ENCODE data around the gene DRD3.

DRD3 gene

DNA sequence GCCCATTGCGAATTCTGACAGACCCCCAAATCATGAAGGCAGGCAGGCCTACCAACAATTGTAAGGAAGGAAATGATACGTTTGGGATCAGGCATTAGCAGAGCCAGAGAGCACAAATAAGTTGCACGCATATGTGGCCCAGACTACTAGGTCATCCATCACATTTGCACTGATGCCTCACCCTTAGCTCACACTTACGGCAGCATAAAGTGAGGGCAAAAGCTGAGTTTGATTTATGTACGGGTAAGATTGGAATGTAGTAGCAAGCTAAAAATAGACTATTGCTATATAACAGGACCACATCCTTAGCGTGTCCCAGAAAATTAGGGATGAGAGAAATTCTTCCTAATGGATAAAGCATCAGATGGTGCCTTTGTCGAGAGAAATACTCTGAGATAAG, 63.7 kb downstream of the DRD3 start:
- ChIA-PET POLR2A (no interaction called here), CTCF (no interaction called here)
- H3K36me3 ChIP-seq (ENCODE audit: control insufficient read depth in 2 of 2, insufficient read depth in 1 of 2, low read length in 2 of 2), result no peaks in the 10 kb centered on the region
- no peaks in the 10 kb centered on the region for H3K9me3 ChIP-seq (ENCODE audit: control insufficient read depth, insufficient read depth, low read depth, low read length)
- no peaks in the 10 kb centered on the region for H3K4me1 ChIP-seq (ENCODE audit: control insufficient read depth, insufficient read depth, low read length)
- H3K4me3 ChIP-seq (ENCODE audit: low read depth, low read length), result no peak overlapping the region
- TF ChIP-seq ZNF341 (tag by site-specific recombination; IDR thresholded peaks at IDR 0.05; ENCODE audit: low read depth), result no peak
- no peak for TF ChIP-seq ZNF747 (tag by site-specific recombination; IDR thresholded peaks at IDR 0.05)
- no peak for TF ChIP-seq REPIN1 (tag by site-specific recombination; IDR thresholded peaks at IDR 0.05; ENCODE audit: low read depth)
- TF ChIP-seq ZFHX2 (tag by site-specific recombination; conservative IDR thresholded peaks at IDR 0.05), result no peak
- no peak for TF ChIP-seq ZFP3 (tag by site-specific recombination; IDR thresholded peaks at IDR 0.05; ENCODE audit: low read depth)
- TF ChIP-seq ZNF701 (tag by site-specific recombination; IDR thresholded peaks at IDR 0.05), result no peak
- TF ChIP-seq, protein P1, sequence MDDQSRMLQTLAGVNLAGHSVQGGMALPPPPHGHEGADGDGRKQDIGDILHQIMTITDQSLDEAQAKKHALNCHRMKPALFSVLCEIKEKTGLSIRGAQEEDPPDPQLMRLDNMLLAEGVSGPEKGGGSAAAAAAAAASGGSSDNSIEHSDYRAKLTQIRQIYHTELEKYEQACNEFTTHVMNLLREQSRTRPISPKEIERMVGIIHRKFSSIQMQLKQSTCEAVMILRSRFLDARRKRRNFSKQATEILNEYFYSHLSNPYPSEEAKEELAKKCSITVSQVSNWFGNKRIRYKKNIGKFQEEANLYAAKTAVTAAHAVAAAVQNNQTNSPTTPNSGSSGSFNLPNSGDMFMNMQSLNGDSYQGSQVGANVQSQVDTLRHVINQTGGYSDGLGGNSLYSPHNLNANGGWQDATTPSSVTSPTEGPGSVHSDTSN (CRISPR knock-in tag; IDR thresholded peaks at IDR 0.05), result no peak
- TF ChIP-seq, protein P2, sequence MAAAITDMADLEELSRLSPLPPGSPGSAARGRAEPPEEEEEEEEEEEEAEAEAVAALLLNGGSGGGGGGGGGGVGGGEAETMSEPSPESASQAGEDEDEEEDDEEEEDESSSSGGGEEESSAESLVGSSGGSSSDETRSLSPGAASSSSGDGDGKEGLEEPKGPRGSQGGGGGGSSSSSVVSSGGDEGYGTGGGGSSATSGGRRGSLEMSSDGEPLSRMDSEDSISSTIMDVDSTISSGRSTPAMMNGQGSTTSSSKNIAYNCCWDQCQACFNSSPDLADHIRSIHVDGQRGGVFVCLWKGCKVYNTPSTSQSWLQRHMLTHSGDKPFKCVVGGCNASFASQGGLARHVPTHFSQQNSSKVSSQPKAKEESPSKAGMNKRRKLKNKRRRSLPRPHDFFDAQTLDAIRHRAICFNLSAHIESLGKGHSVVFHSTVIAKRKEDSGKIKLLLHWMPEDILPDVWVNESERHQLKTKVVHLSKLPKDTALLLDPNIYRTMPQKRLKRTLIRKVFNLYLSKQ (tag by site-specific recombination; IDR thresholded peaks at IDR 0.05; ENCODE audit: borderline replicate concordance), result no peak
- H3K27ac ChIP-seq (ENCODE audit: extremely low read depth, low read depth, low read length), result no peak overlapping the region

DNA sequence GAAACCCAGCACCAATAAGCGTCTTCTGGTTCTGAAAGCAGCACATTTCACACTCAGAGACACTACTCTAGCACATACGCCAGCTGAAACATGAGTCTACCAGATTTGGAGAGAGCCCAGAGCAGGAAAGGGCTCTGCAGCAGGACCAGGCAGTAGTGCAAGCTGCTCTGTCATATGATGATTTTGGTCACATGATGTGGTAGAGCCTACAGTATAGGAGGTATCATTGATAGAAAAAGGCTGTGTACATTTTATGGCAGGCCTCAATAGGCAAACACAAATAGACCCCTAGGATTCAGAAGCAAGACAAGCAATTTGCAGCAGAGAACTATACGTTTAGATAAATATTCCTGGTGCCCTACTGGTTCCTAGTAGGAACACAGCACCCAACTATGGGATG, 64.1 kb downstream of the DRD3 start:
- no peak overlapping the region for H3K27ac ChIP-seq (ENCODE audit: extremely low read depth, low read depth, low read length)
- CTCF ChIA-PET, result no interaction called here
- POLR2A ChIA-PET, result no interaction called here
- TF ChIP-seq ZNF600 (tag by site-specific recombination; IDR thresholded peaks at IDR 0.05), result no peak
- TF ChIP-seq ZBTB48 (tag by site-specific recombination; IDR thresholded peaks at IDR 0.05), result no peak
- TF ChIP-seq GLIS1 (tag by site-specific recombination; IDR thresholded peaks at IDR 0.05), result no peak
- no peak for TF ChIP-seq ZNF677 (tag by site-specific recombination; IDR thresholded peaks at IDR 0.05)
- no peak for TF ChIP-seq ZEB2 (tag by site-specific recombination; IDR thresholded peaks at IDR 0.05)
- TF ChIP-seq ZNF2 (tag by site-specific recombination; IDR thresholded peaks at IDR 0.05), result no peak
- TF ChIP-seq, protein P3, sequence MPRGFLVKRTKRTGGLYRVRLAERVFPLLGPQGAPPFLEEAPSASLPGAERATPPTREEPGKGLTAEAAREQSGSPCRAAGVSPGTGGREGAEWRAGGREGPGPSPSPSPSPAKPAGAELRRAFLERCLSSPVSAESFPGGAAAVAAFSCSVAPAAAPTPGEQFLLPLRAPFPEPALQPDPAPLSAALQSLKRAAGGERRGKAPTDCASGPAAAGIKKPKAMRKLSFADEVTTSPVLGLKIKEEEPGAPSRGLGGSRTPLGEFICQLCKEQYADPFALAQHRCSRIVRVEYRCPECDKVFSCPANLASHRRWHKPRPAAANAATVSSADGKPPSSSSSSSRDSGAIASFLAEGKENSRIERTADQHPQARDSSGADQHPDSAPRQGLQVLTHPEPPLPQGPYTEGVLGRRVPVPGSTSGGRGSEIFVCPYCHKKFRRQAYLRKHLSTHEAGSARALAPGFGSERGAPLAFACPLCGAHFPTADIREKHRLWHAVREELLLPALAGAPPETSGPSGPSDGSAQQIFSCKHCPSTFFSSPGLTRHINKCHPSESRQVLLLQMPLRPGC (tag by site-specific recombination; IDR thresholded peaks at IDR 0.05), result no peak
- TF ChIP-seq ZNF76 (tag by site-specific recombination; IDR thresholded peaks at IDR 0.05; ENCODE audit: borderline replicate concordance, low read depth), result no peak
- TF ChIP-seq ZNF19 (tag by site-specific recombination; IDR thresholded peaks at IDR 0.05; ENCODE audit: low read depth), result no peak
- no peaks in the 10 kb centered on the region for H3K36me3 ChIP-seq (ENCODE audit: control insufficient read depth in 2 of 2, insufficient read depth in 1 of 2, low read length in 2 of 2)
- H3K9me3 ChIP-seq (ENCODE audit: control insufficient read depth, insufficient read depth, low read depth, low read length), result no peaks in the 10 kb centered on the region
- no peaks in the 10 kb centered on the region for H3K4me1 ChIP-seq (ENCODE audit: control insufficient read depth, insufficient read depth, low read length)
- H3K4me3 ChIP-seq (ENCODE audit: low read depth, low read length), result no peak overlapping the region

DNA sequence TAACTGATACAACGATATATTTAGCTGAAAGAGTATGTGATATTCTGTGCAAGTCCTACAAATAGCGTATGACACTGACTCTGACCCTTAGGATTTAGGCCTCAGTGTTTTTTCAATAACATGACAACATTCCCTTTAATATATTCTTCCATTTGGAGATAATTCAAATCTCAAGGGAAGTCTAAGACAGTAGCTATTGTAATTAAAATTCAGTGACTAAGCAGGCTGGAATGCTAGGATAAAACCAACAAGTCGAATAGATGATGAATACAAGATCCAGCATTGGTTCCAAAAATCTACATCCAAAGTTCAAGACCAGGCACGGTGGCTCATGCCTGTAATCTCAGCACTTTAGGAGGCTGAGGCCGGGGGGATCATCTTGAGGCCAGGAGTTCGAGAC, 66.2 kb downstream of the DRD3 start:
- no peaks in the 10 kb centered on the region for H3K4me1 ChIP-seq (ENCODE audit: control insufficient read depth, insufficient read depth, low read length)
- H3K9me3 ChIP-seq (ENCODE audit: control insufficient read depth, insufficient read depth, low read depth, low read length), result no peaks in the 10 kb centered on the region
- H3K27ac ChIP-seq (ENCODE audit: extremely low read depth, low read depth, low read length), result no peak overlapping the region
- no peak overlapping the region for H3K4me3 ChIP-seq (ENCODE audit: low read depth, low read length)
- ChIA-PET POLR2A (no interaction called here), CTCF (interaction anchor here (1.1 kb wide), 1 partner anchor 12 kb away, joined by 5 read pairs; no protein-coding TSS in a partner anchor)
- H3K36me3 ChIP-seq (ENCODE audit: control insufficient read depth in 2 of 2, insufficient read depth in 1 of 2, low read length in 2 of 2), result no peaks in the 10 kb centered on the region
- TF ChIP-seq ZNF302 (tag by site-specific recombination; IDR thresholded peaks at IDR 0.05; ENCODE audit: low read depth) (no peak), ZNF529 (tag by site-specific recombination; IDR thresholded peaks at IDR 0.05; ENCODE audit: insufficient replicate concordance) (no peak), FEZF1 (tag by site-specific recombination; IDR thresholded peaks at IDR 0.05) (no peak), ZNF558 (tag by site-specific recombination; IDR thresholded peaks at IDR 0.05) (no peak), SALL2 (tag by site-specific recombination; IDR thresholded peaks at IDR 0.05; ENCODE audit: borderline replicate concordance) (no peak), ZNF596 (tag by site-specific recombination; IDR thresholded peaks at IDR 0.05) (no peak), KLF9 (tag by site-specific recombination; IDR thresholded peaks at IDR 0.05; ENCODE audit: low read depth) (no peak)
- TF ChIP-seq, protein P4, sequence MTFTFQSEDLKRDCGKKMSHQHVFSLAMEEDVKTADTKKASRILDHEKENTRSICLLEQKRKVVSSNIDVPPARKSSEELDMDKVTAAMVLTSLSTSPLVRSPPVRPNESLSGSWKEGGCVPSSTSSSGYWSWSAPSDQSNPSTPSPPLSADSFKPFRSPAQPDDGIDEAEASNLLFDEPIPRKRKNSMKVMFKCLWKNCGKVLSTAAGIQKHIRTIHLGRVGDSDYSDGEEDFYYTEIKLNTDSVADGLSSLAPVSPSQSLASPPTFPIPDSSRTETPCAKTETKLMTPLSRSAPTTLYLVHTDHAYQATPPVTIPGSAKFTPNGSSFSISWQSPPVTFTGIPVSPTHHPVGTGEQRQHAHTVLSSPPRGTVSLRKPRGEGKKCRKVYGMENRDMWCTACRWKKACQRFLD (tag by site-specific recombination; IDR thresholded peaks at IDR 0.05), result no peak
